ENCODE results near the gene KLHDC4. TPM values are rescaled to one million over a fixed set of nuclear protein-coding genes. Genes with fewer than 3 reads are reported as not detected.

The KLHDC4 gene
- total and polyA plus RNA-seq, 12 donors = 7.8 to 31.7 (median 13.5) TPM

GRCh38 chr16:87674419-87674818 lies 91.4 kb downstream of the KLHDC4 start:
- no peak for ATAC-seq
- H3K27me3 ChIP-seq = peaks cover 0 to 18% (median 0%) of the 10 kb centered on the region in 7 donors
- no peaks in the 10 kb centered on the region for H3K9me3 ChIP-seq
- H3K36me3 ChIP-seq = no peaks in the 10 kb centered on the region
- no peaks in the 10 kb centered on the region for H3K4me1 ChIP-seq
- intact Hi-C loops (cut with DNase I) = no loop called here
- H3K4me3 ChIP-seq = no peak overlapping the region
- TF ChIP-seq, protein P1, sequence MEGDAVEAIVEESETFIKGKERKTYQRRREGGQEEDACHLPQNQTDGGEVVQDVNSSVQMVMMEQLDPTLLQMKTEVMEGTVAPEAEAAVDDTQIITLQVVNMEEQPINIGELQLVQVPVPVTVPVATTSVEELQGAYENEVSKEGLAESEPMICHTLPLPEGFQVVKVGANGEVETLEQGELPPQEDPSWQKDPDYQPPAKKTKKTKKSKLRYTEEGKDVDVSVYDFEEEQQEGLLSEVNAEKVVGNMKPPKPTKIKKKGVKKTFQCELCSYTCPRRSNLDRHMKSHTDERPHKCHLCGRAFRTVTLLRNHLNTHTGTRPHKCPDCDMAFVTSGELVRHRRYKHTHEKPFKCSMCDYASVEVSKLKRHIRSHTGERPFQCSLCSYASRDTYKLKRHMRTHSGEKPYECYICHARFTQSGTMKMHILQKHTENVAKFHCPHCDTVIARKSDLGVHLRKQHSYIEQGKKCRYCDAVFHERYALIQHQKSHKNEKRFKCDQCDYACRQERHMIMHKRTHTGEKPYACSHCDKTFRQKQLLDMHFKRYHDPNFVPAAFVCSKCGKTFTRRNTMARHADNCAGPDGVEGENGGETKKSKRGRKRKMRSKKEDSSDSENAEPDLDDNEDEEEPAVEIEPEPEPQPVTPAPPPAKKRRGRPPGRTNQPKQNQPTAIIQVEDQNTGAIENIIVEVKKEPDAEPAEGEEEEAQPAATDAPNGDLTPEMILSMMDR (IDR thresholded peaks at IDR 0.05) = no peak
- 86 to 89% methylated on average over 5 of the region's 5 CpGs for WGBS, 2 donors
- H3K27ac ChIP-seq = no peak overlapping the region
- DNase-seq = no peak

- TF ChIP-seq, protein P1 (IDR thresholded peaks at IDR 0.05) = no peak
- WGBS, 2 donors = 84 to 89% methylated on average over 20 of the region's 20 CpGs
- Histone ChIP-seq H3K36me3 (no peaks in the 10 kb centered on the region), H3K27ac (no peak overlapping the region), H3K9me3 (no peaks in the 10 kb centered on the region), H3K27me3 (peaks cover 0 to 37% (median 9%) of the 10 kb centered on the region in 7 donors), H3K4me3 (no peak overlapping the region), H3K4me1 (no peaks in the 10 kb centered on the region)
- ATAC-seq = no peak
- no peak for DNase-seq
- intact Hi-C loops (cut with DNase I) = no loop called here
These were observed 94.0 kb downstream of the KLHDC4 start for GRCh38 chr16:87671715-87672270.

DNA sequence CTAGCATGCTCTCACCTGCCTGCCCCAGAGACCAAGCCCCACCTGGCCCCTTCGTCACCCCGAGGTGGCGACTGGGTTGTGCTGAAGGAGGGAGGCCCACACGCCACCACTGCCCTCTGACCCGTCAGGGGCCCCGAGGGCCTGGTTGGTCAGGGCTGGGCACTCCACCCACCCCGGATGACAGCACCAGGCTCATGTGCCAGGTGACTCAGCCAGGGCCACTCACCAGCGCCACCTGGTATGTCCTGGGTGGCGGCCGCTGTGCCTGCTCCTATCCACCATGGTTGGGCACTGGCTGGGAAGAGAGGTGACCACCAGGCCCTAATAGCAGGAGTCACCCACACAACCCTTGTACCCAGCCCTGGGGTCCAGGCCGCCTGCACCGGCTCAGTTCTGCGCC lies 94.6 kb downstream of the KLHDC4 start:
- ATAC-seq = no peak

GRCh38 chr16:87669672-87670071 lies 96.1 kb downstream of the KLHDC4 start:
- Histone ChIP-seq H3K4me1 (no peaks in the 10 kb centered on the region), H3K27me3 (peaks cover 0 to 40% (median 12%) of the 10 kb centered on the region in 7 donors), H3K4me3 (no peak overlapping the region), H3K9me3 (no peaks in the 10 kb centered on the region), H3K27ac (no peak overlapping the region), H3K36me3 (no peaks in the 10 kb centered on the region)
- WGBS, 2 donors = 67 to 72% methylated on average over 21 of the region's 21 CpGs
- intact Hi-C loops (cut with DNase I) = no loop called here
- ATAC-seq (no peak), DNase-seq (no peak)
- TF ChIP-seq, protein P1 (IDR thresholded peaks at IDR 0.05) = no peak

More for the DNA sequence above, 94.6 kb downstream of the KLHDC4 start:
- Histone ChIP-seq H3K4me3 (no peak overlapping the region), H3K9me3 (no peaks in the 10 kb centered on the region), H3K36me3 (no peaks in the 10 kb centered on the region), H3K27me3 (peaks cover 0 to 37% (median 12%) of the 10 kb centered on the region in 7 donors), H3K27ac (no peak overlapping the region), H3K4me1 (no peaks in the 10 kb centered on the region)
- DNase-seq = no peak
- TF ChIP-seq, protein P1 (IDR thresholded peaks at IDR 0.05) = no peak
- WGBS, 2 donors = 89 to 94% methylated on average over 13 of the region's 13 CpGs
- intact Hi-C loops (cut with DNase I) = no loop called here

Data from heart right ventricle (tissue), 16 donors.